Dermis blood vessel endothelial cell (primary cell): Measurements from ENCODE around the gene CAMTA1. TPM values are rescaled to one million over a fixed set of nuclear protein-coding genes. Genes with fewer than 3 reads are reported as not detected.

ENCODE experiments used
- DNase-seq: peaks from one replicate; pipeline ENCODE4 v3.0.0; 2010
- total RNA-seq: library from RNA; depleted of rRNA; stranded (reverse); fragments of >200 nt; gene quantifications from 2 replicates; pipeline ENCODE4 v1.2.3, GENCODE V29; 2014

CAMTA1 gene
- total RNA-seq, 1 donor from 2014 or later, result 58.4 TPM

GRCh38 chr1:7293702-7294629 lies 508.7 kb downstream of the CAMTA1 start:
- no peak for DNase-seq

- no peak for DNase-seq
These were observed 509.4 kb downstream of the CAMTA1 start for GRCh38 chr1:7294636-7295035.

GRCh38 chr1:7295946-7296345 lies 510.7 kb downstream of the CAMTA1 start:
- DNase-seq, result no peak

GRCh38 chr1:7296968-7297367 lies 511.7 kb downstream of the CAMTA1 start:
- no peak for DNase-seq

GRCh38 chr1:7298145-7298544 lies 512.9 kb downstream of the CAMTA1 start:
- no peak for DNase-seq

GRCh38 chr1:7298749-7299151 lies 513.5 kb downstream of the CAMTA1 start:
- DNase-seq, result peak; percentile 24

GRCh38 chr1:7299329-7299799 lies 514.1 kb downstream of the CAMTA1 start:
- peak; percentile 71 for DNase-seq

GRCh38 chr1:7299994-7300393 lies 514.7 kb downstream of the CAMTA1 start:
- peak; percentile 34 for DNase-seq

GRCh38 chr1:7300893-7301663 lies 515.8 kb downstream of the CAMTA1 start:
- no peak for DNase-seq

GRCh38 chr1:7301664-7301981 lies 516.4 kb downstream of the CAMTA1 start:
- no peak for DNase-seq

GRCh38 chr1:7302126-7302525 lies 516.9 kb downstream of the CAMTA1 start:
- no peak for DNase-seq

- DNase-seq, result no peak
These were observed 517.6 kb downstream of the CAMTA1 start for GRCh38 chr1:7302873-7303272.

GRCh38 chr1:7303554-7304317 lies 518.5 kb downstream of the CAMTA1 start:
- no peak for DNase-seq

GRCh38 chr1:7313081-7313546 lies 527.9 kb downstream of the CAMTA1 start:
- DNase-seq, result no peak

GRCh38 chr1:7313826-7314225 lies 528.6 kb downstream of the CAMTA1 start:
- no peak for DNase-seq

GRCh38 chr1:7315316-7315715 lies 530.1 kb downstream of the CAMTA1 start:
- DNase-seq, result no peak

GRCh38 chr1:7315946-7316345 lies 530.7 kb downstream of the CAMTA1 start:
- no peak for DNase-seq

GRCh38 chr1:7317888-7318287 lies 532.6 kb downstream of the CAMTA1 start:
- no peak for DNase-seq

- no peak for DNase-seq
These were observed 533.9 kb downstream of the CAMTA1 start for GRCh38 chr1:7319196-7319595.

GRCh38 chr1:7320661-7321060 lies 535.4 kb downstream of the CAMTA1 start:
- DNase-seq, result no peak

GRCh38 chr1:7322283-7322785 lies 537.1 kb downstream of the CAMTA1 start:
- no peak for DNase-seq

GRCh38 chr1:7322912-7323311 lies 537.7 kb downstream of the CAMTA1 start:
- DNase-seq, result no peak

- DNase-seq, result no peak
These were observed 540.0 kb downstream of the CAMTA1 start for GRCh38 chr1:7325254-7325653.
